Esophagus squamous epithelium (tissue), 4 donors: ENCODE data around the gene HTR6.

Source experiments
- CTCF ChIP-seq, 6 experiments: fragments of 450-650 bp in 4 of 6; fragments of 200-600 bp in 2 of 6; sonication (generic) in 2 of 6; IDR thresholded peaks; one replicate each; pipeline ENCODE4 v1.5.1; 2016 to 2019; ENCODE audit warnings: antibody characterized with exemption in 6 of 6, mild to moderate bottlenecking in 4 of 6, moderate library complexity in 4 of 6
- POLR2A ChIP-seq, 4 donors: fragments of 450-650 bp; IDR thresholded peaks; one replicate each; pipeline ENCODE4 v1.6.1; 2017; ENCODE audit warnings: antibody characterized with exemption in 4 of 4, mild to moderate bottlenecking in 4 of 4, moderate library complexity in 3 of 4

- TF ChIP-seq CTCF (IDR thresholded peaks at IDR 0.05): no peak
- TF ChIP-seq POLR2A (IDR thresholded peaks at IDR 0.05): no peak
Observed at GRCh38 chr1:19725606-19726005, 60.9 kb downstream of the HTR6 start.
